MM.1S (cell line): ENCODE data around the gene ADAMTS2.

Source experiments
- DNase-seq: peaks from one replicate; pipeline ENCODE4 v3.0.0-alpha.2; 2015
- H2AFZ ChIP-seq: fragments of 300-600 bp; sonication (generic); 2 replicates; pipeline ENCODE4 v1.6.0; 2016; ENCODE audit warnings: antibody characterized with exemption, low read length
- H3F3A ChIP-seq: fragments of 300-600 bp; sonication (generic); 2 replicates; pipeline ENCODE4 v1.6.1; 2016; ENCODE audit warnings: mild to moderate bottlenecking, antibody characterized with exemption, low read length, moderate library complexity, mixed read lengths; ENCODE audit not compliant: insufficient read depth
- H3K27ac ChIP-seq: fragments of 300-600 bp; sonication (generic); 2 replicates; pipeline ENCODE4 v1.5.1; 2016; ENCODE audit warnings: mild to moderate bottlenecking, low read length
- H3K27me3 ChIP-seq: fragments of 300-600 bp; sonication (generic); replicated peaks from 2 replicates; pipeline ENCODE4 v1.6.0; 2016; ENCODE audit warnings: low read length; ENCODE audit not compliant: insufficient read depth
- H3K36me3 ChIP-seq: fragments of 300-600 bp; sonication (generic); replicated peaks from 2 replicates; pipeline ENCODE4 v1.6.1; 2016; ENCODE audit warnings: mild to moderate bottlenecking, low read length, mixed read lengths; ENCODE audit not compliant: insufficient read depth
- H3K4me1 ChIP-seq: fragments of 300-600 bp; sonication (generic); 2 replicates; pipeline ENCODE4 v1.6.1; 2016; ENCODE audit warnings: low read length, mixed read lengths
- H3K4me2 ChIP-seq: fragments of 300-600 bp; sonication (generic); 2 replicates; pipeline ENCODE4 v1.6.0; 2016; ENCODE audit warnings: low read depth, low read length
- H3K4me3 ChIP-seq: fragments of 300-600 bp; sonication (generic); 2 replicates; pipeline ENCODE4 v1.5.1; 2016; ENCODE audit warnings: low read length, mixed read lengths
- H3K79me2 ChIP-seq: fragments of 300-600 bp; sonication (generic); 2 replicates; pipeline ENCODE4 v1.6.1; 2016; ENCODE audit warnings: mixed run types, low read length, mixed read lengths
- H3K9ac ChIP-seq: fragments of 300-600 bp; sonication (generic); 2 replicates; pipeline ENCODE4 v1.6.1; 2016; ENCODE audit warnings: low read length, mixed read lengths
- H3K9me2 ChIP-seq: fragments of 300-600 bp; sonication (generic); replicated peaks from 2 replicates; pipeline ENCODE4 v1.6.1; 2016; ENCODE audit warnings: mild to moderate bottlenecking, low read length, mixed read lengths; ENCODE audit not compliant: insufficient read depth
- H3K9me3 ChIP-seq: fragments of 300-600 bp; sonication (generic); replicated peaks from 2 replicates; pipeline ENCODE4 v1.6.1; 2016; ENCODE audit warnings: mild to moderate bottlenecking, low read length, mixed read lengths; ENCODE audit not compliant: insufficient read depth
- H4K20me1 ChIP-seq: fragments of 300-600 bp; sonication (generic); 2 replicates; pipeline ENCODE4 v1.6.1; 2016; ENCODE audit warnings: mild to moderate bottlenecking, low read length, moderate library complexity, mixed read lengths; ENCODE audit not compliant: insufficient read depth
- EZH2 ChIP-seq: fragments of 300-600 bp; sonication (generic); optimal IDR thresholded peaks from 2 replicates; pipeline ENCODE3; 2017; ENCODE audit warnings: low read depth, mild to moderate bottlenecking, antibody characterized with exemption, low read length, mixed read lengths
- EZH2phosphoT487 ChIP-seq: fragments of 300-600 bp; sonication (generic); IDR thresholded peaks from 2 replicates; pipeline ENCODE4 v1.6.1; 2018; ENCODE audit warnings: antibody characterized with exemption, low read length
- TF ChIP-seq, protein P1 (sequence below): fragments of 300-600 bp; sonication (generic); IDR thresholded peaks from 2 replicates; pipeline ENCODE4 v1.5.1; 2016; ENCODE audit warnings: antibody characterized with exemption, low read length, mixed read lengths

ADAMTS2 gene

DNA sequence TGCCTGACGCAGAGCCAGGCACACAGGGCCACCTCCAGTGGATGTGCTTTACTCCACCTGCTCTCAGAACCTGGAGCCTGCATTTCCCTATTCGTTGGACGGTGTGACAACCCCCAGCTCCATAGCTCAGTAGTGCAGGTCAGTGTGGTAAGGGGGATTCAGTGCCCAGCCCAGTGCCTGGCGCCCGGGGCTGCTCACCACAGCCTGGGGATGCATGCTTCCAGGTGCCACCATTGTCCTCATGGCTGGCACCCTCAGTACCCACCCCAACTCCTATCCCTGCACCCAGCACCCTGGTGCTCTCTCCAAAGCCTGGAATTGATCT, 32.8 kb upstream of the ADAMTS2 start:
- Histone ChIP-seq H3K4me1 (no peaks in the 10 kb centered on the region), H2AFZ (no peak overlapping the region), H3K4me3 (no peak overlapping the region), H3F3A (no peaks in the 10 kb centered on the region), H3K79me2 (no peaks in the 10 kb centered on the region), H3K4me2 (no peak overlapping the region), H3K36me3 (no peaks in the 10 kb centered on the region), H3K9me2 (no peaks in the 10 kb centered on the region), H3K9ac (no peak overlapping the region), H3K27me3 (peaks cover 18% of the 10 kb centered on the region), H3K27ac (no peak overlapping the region), H3K9me3 (no peaks in the 10 kb centered on the region), H4K20me1 (no peaks in the 10 kb centered on the region)
- no peak for DNase-seq
- TF ChIP-seq, protein P1, sequence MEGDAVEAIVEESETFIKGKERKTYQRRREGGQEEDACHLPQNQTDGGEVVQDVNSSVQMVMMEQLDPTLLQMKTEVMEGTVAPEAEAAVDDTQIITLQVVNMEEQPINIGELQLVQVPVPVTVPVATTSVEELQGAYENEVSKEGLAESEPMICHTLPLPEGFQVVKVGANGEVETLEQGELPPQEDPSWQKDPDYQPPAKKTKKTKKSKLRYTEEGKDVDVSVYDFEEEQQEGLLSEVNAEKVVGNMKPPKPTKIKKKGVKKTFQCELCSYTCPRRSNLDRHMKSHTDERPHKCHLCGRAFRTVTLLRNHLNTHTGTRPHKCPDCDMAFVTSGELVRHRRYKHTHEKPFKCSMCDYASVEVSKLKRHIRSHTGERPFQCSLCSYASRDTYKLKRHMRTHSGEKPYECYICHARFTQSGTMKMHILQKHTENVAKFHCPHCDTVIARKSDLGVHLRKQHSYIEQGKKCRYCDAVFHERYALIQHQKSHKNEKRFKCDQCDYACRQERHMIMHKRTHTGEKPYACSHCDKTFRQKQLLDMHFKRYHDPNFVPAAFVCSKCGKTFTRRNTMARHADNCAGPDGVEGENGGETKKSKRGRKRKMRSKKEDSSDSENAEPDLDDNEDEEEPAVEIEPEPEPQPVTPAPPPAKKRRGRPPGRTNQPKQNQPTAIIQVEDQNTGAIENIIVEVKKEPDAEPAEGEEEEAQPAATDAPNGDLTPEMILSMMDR = no peak
- no peak for TF ChIP-seq EZH2phosphoT487
- no peak for TF ChIP-seq EZH2

DNA sequence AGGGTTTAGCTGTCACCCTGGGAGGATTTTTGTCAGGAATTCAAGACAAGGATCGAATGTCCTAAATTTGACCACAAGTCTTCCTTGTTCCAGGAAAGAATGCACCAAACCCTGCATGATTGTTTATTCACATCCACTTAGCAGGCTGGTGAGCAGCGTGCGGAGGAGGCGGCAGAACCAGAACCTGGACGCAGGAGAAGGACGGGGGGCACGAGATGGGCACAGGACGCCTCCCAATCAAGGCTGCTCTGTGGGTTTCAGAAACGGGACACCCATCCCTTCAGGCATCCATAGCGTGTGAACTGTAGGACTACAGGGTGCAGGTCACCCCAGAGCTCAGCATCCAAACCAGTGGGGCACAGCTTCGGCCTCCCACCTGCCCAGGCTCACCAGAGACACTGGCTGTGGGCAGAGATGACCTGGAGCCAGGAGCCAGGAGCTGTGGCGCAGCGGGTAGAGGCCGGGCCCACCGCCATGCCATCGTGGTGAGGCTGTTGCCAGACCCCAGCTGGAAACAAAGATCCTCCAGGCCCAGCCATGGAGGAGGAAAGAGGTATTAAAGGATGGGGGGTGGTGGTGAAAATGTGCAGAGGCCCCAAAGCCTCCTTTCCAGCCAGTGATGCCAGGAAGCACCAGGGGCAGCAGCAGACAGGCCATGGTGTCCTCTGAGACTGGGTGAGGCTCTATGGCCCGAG, 32.3 kb upstream of the ADAMTS2 start:
- DNase-seq = no peak
- H3K9ac ChIP-seq = no peak overlapping the region
- TF ChIP-seq EZH2phosphoT487 (no peak), EZH2 (no peak)
- TF ChIP-seq, protein P1 = no peak
- H3K9me2 ChIP-seq = no peaks in the 10 kb centered on the region
- H3F3A ChIP-seq = no peaks in the 10 kb centered on the region
- H3K4me1 ChIP-seq = no peaks in the 10 kb centered on the region
- H3K36me3 ChIP-seq = no peaks in the 10 kb centered on the region
- H3K4me3 ChIP-seq = no peak overlapping the region
- no peaks in the 10 kb centered on the region for H3K9me3 ChIP-seq
- H3K27ac ChIP-seq = no peak overlapping the region
- H3K27me3 ChIP-seq = peaks cover 16% of the 10 kb centered on the region
- no peaks in the 10 kb centered on the region for H3K79me2 ChIP-seq
- H4K20me1 ChIP-seq = no peaks in the 10 kb centered on the region
- H3K4me2 ChIP-seq = no peak overlapping the region
- H2AFZ ChIP-seq = no peak overlapping the region

DNA sequence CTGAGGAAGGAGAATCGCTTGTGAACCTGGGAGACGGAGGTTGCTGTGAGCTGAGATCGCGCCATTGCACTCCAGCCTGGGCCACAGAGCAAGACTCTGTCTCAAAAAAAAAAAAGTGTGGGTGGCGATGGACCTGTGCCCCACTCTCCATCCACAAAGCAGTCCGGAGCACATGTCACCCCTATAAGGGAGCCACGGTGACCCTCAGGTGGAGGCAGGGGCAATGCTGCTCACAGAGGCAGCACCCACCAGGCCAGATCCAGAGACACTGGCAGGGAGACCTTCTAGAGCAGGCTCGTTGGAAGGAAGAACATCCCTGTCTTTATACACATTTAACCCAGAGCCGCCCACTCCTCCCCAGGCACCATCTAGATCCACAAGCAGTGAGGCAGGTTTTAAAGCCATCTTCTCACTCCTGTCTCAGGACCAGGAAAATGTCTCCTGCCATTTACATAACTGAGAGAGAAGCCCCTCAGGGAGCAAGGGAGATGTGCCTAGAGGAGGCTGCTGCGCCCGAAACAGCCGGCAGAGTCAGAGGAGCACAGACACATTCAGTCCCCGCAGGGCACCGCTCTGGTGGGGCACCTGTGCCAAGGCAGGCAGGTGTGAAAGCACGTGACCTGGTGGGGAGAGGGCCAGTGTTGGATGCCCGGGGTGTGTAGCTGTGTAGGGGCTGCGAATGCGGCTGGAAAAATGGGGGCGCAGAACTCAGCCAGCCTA, 31.6 kb upstream of the ADAMTS2 start:
- no peaks in the 10 kb centered on the region for H3F3A ChIP-seq
- H3K79me2 ChIP-seq = no peaks in the 10 kb centered on the region
- no peak overlapping the region for H3K9ac ChIP-seq
- no peak overlapping the region for H3K27ac ChIP-seq
- no peak for DNase-seq
- no peaks in the 10 kb centered on the region for H4K20me1 ChIP-seq
- peaks cover 9% of the 10 kb centered on the region for H3K27me3 ChIP-seq
- TF ChIP-seq EZH2phosphoT487 = no peak
- TF ChIP-seq EZH2 = no peak
- TF ChIP-seq, protein P1 = no peak
- no peak overlapping the region for H3K4me2 ChIP-seq
- H3K9me3 ChIP-seq = no peaks in the 10 kb centered on the region
- no peaks in the 10 kb centered on the region for H3K4me1 ChIP-seq
- no peaks in the 10 kb centered on the region for H3K9me2 ChIP-seq
- H2AFZ ChIP-seq = no peak overlapping the region
- H3K36me3 ChIP-seq = no peaks in the 10 kb centered on the region
- H3K4me3 ChIP-seq = no peak overlapping the region
